Ureter (tissue), 1 donor: ENCODE measurements around the gene CBLL1. TPM values are rescaled to one million over a fixed set of nuclear protein-coding genes. Genes with fewer than 3 reads are reported as not detected.

ENCODE experiments used
- DNase-seq: peaks from one replicate; pipeline ENCODE4 v3.0.0-alpha.2; 2020; ENCODE audit warnings: low spot score
- total RNA-seq: library from RNA; stranded (reverse); gene quantifications from one replicate; pipeline ENCODE4 v1.2.4, GENCODE V29; 2023
- donor health status: DM: yes; HTN: yes; CAD: no.

The CBLL1 gene
- total RNA-seq, 1 donor from 2014 or later = 29.0 TPM

DNA sequence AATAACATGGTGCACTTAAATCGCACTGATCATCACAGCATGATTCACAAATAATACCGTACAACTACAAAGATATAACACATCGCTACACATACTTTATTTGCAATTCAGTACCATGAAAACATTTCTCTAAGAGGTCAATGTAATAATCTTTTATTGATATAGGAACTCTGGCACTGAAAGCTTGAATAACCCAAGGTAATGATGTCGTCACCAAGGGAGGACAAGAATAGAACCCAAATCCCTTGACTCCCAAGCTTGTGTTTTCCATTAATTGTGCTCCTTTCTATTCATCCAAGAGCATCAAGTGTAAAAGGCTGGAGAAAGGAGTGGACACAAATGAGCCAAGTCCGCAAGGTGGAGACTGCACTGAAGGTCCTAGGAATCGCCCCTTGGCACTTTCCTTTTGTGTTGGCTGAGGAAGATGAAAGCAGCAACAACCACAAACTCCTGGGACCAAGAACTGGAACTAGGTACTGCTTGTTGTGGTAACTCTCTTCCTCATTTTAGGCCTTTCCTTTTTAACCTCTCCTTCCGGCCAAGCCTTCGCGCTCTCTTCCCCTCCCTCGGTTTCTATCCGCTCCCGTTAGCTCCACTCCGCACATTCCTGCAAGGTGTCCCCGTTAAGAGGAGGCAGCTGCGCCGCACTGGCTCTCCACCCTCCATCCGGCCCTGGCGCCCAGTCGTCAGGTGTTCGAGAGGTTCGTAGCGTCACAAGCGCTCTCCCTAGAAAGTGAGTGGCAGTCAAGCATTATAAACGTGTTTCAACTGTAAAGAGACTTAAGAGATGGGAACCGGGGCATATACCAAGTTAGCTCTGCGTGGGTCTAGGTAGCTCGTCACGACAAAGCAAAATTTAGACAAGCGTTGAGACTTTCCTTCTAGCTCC is 1.0 kb upstream of the CBLL1 start:
- DNase-seq = peak; percentile 57

DNA sequence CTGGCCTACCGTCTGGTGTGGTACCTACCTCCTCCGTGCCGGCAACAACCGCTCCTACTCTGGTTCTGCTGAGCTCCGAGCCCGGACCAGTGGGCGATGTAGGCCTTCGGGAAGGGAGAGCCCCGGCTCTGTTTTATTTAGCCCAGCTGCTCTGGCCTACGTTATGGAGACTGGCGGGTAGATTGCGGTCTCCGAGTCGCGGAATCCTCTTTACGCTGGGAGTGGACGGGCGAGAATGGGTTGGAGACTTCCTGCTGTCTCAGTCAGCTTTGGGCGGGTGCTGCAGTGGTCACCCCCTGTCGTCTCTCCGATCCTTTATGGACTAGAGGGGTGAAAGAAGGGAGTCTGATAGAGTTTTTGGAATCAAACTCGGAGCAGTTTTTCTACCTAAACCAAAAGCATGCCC is 406 bp downstream of the CBLL1 start:
- DNase-seq = no peak

DNA sequence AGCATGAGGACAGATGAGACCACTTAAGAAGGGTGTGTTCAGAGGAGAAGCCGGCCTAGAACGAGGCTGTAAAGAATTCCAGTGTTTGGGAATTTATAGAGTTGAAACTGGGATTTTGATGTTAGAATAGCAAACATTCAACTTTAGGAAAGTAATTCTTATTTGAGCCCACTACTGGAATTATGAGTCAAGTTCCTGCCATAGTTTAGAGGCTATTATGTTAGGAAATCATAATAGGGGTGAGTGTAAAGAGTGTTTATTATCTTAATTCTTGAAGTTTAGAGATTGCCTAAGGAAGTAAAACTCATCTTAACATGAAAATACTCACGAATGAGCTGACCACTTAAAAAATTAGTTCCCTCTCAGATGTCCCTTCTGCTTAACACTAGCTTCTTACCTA is 2.1 kb downstream of the CBLL1 start:
- no peak for DNase-seq

DNA sequence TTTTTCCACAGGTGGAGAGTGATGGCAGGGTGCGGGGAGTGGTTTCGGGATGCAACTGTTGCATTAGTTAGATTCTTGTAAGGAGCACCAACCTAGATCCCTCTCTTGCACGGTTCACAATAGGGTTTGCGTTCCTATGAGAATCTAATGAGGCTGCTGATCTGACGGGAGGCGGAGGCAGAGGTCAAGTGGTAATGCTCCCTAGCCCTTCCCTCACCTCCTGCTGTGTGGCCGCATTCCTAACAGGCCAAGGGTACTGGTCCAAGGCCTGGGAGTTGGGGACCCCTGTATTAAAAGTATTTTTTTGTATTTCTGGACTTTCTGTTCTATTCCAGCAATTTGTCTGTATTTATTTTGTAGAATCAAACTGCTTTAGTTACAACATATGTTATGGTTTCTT is 7.2 kb downstream of the CBLL1 start:
- DNase-seq = no peak

DNA sequence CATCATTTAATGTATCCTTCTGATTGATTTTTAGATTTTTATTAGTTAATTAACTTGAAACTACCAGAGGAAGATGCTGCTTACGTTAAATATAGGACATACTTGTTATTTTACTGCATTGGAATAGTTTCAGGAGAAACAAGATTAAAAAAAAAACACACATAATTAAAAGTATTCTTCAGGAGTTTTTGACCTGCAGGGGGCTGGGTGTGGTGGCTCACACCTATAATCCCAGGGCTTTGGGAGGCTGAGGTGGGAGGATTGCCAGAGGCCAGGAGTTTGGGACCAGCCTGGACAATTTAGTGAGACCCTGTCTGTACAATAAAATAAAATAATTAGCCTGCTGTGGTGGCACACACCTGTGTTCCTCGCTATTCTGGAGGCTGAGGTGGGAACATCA is 10.7 kb downstream of the CBLL1 start:
- no peak for DNase-seq

DNA sequence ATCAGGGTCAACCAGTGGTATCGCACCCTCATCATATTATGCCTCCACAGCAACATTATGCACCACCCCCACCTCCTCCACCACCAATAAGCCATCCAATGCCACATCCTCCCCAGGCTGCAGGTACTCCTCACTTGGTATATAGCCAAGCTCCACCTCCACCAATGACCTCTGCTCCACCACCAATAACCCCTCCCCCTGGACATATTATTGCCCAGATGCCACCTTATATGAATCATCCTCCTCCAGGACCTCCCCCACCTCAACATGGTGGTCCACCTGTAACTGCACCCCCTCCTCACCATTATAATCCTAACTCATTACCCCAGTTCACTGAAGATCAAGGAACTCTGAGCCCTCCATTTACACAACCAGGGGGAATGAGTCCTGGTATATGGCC is 14.7 kb downstream of the CBLL1 start:
- DNase-seq = no peak

DNA sequence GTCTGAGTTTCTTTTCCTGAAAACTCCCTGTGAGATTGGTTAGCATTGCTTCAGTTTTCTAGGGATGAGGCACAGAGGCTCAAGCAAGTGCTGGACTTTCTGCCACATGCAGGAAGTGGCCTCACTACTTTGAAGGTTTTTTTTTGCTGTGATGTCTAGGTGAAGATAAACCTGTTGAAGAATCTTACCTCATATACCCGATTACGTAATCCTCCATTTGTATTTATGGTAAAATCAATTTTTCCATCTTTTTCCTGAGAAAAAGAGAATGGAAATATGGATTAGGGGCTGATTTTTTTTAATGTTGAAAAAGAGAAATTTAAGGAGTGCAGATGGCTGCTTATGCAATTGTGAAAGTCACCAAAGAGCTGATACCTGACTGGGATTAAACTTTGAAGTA is 23.4 kb downstream of the CBLL1 start:
- no peak for DNase-seq

DNA sequence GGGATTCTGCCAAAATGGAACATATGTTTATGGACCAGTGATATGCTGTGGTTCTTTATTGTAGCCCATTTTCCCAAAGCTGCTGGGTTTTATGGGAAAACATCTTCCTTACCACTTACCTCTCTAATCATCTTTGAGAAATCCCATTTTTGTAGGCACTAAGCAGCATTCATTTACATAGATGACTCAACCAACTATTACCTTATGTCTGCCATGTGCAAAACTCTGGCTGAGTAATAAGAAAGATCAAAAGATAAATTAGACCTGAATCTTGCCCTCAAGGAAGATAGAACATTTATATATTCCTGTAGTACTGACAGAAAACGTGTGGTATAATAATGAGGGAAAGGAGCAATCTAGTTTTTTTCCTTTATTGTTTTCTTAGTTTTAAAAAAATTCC is 24.3 kb downstream of the CBLL1 start:
- DNase-seq = no peak

DNA sequence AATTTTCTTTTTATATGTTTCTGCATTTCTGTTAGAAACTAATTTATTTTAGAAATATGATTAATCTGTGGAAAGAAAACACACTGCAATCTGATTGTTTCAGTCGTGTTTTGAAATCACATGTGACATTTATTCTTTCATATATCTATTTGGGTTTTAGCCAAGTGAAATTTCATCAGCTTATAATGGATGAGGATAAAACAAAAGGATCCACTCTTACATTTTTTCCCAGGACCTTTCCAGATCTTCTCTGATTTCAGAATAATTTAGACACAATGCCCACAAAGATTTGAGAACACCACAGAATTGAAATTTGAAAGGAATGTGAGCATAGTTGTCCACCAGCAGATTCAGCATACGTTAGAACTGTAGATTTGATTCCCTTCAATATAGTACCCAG is 29.1 kb downstream of the CBLL1 start:
- no peak for DNase-seq

DNA sequence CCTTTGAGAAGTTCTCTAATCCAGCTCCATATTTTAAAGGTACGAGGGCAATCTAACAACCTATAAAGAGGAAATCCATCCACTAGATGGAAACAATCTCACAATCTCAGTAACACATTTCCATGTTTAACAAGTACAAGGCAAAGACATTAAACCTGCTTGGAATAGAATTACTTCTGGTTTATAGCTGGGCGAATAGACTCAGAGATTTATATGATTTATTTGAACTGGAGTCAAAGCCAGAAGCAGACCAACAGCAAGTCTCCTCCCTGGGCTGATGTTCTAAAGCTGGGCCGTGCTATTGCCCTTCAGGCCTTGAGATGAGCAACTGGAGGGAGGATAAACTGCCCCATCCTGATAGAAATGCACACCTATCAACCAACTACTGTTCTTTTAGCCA is 33.8 kb downstream of the CBLL1 start:
- no peak for DNase-seq

DNA sequence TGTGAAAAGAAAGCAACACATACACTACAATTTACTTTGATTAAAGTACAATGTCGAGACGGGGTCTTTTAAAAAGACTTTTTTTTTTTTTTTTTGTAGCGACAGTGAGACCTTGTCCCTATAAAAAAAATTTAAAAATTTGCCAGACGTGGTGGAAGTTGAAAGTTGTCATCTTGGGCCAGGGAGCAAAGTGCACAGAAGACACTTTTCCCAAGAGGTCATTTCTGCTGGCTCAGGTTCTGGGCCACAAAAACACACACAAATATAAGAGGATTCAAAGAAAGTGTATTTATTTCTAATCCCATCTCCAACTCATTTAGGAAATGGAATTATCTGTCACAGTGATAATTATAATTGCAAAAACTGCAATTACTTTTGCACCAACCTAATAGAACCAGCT is 34.3 kb downstream of the CBLL1 start:
- no peak for DNase-seq

DNA sequence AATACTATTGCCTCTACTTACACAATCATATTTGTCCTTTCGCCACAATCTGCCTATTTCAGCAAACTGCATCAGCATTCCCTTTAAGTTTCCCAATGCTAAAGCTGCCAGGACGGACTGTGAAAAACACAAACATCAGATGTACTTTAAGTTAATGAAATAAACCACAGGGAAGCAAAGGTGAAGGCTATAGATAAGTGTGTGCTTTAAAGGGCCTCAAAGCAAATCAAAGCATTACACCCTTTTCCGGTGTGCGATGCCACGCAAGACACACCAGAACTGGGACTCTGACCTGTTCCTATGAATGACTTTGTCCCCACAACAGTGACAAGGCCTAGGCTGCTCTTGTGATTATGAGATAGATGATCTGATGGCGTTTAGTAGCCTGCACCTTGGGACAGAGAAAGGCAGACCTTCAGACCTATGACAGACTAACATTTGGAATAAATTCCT is 35.7 kb downstream of the CBLL1 start:
- DNase-seq = no peak

DNA sequence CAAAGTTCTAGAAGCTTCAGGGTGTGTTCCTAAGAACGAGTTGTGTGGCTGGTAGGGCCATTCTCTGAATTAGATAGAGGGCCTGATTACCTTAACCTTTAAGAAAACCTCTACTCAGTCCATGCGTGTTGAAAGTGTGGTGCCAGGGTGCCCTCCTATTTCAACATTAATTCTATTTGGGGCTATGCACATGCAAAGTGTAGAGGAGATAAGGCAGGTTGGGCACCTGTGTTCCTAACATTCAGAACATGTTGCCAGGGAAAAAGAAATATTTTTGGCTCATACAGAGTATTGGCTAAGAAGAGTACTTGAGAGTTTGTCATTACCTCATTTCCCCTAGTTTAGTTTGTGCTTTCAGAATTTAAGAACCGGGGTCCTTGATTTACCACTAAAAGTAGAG is 38.4 kb downstream of the CBLL1 start:
- DNase-seq = no peak

DNA sequence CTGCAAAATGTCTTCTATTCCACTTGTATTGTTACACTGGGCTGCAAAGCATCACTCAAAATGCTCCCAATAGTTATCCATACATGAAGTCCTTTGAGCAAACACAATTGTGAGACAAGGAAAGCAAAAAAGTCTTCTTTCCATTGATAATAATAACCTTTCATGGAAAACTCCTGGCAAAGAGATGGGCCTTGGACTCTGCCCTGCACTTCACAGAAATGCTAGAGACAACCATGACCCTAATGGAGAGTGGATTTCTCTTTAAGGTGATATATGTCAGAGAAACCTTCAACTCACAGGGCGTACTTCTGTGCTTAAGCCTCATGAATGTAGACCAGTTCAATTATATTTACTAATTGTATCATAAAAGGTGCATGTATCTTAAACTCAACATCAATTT is 39.7 kb downstream of the CBLL1 start:
- DNase-seq = no peak

DNA sequence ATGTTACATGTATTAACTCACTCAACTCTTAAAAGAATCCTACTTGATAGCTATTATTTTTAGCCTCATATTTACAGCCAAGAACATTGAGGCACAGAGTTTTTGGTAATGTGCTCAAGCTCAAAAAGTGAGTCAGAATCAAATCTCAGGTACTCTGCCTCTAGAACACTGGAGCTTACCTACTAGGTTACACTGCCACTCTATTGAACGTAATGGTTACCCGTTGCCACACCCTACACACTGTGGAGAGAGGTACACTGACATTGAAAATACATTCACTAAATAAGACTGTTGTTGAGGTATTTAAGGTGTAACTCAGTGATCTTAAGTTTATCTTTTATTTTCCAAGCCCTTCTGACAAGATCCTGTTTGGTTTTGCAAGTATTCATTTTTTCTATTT is 41.2 kb downstream of the CBLL1 start:
- no peak for DNase-seq

DNA sequence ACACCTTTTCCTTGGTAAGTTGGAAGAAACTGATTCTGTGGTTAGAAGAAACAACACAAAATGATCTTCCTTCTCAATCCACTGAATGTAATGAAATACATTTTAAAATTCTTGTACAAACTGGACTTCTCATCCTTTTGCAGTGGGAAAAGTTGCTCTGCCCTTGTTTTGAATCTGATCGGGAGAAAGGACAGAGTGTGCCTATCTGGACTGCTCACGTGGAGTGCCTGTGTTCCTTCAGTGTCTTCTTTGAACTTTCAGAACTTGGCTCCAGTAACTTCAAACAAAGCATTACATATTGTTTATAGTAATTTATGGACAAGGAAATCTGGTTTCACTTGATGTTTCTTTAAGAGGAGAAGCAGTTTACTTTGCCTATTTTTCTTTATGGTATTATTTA is 42.0 kb downstream of the CBLL1 start:
- DNase-seq = no peak

DNA sequence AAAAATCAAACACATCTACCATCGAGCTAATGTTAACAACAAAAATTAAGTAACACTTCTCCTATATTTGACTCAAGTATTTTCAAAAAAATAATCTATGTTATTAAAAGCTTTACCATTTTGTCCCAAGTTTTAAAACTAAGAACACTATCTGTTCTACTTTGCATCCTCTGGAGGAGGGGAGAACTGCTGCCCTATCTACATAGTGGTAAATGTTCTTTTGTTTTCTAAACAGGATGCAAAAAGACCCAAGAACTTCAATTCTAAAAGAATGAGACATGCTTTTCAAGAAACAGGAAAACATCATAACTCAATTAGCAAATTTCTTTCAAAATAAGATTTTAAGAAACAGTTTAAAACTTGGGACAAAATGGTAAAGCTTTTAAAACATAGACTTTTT is 44.3 kb downstream of the CBLL1 start:
- no peak for DNase-seq

DNA sequence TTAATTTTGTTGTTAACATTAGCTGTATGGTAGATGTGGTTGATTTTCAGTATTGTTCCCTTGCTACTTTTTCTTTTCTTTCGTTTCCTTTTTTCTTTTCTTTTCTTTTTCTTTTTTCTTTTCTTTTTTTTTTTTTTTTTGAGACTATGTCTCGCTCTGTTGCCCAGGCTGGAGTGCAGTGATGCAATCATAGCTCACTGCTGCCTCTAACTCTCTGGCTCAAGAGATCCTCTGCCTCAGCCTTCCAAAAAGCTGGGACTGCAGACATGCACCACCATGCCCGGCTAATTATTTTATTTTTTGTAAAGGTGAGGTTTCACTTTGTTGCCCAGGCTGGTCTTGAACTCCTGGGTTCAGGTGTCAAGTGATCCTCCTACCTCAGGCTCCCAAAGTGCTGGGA is 44.7 kb downstream of the CBLL1 start:
- DNase-seq = no peak

DNA sequence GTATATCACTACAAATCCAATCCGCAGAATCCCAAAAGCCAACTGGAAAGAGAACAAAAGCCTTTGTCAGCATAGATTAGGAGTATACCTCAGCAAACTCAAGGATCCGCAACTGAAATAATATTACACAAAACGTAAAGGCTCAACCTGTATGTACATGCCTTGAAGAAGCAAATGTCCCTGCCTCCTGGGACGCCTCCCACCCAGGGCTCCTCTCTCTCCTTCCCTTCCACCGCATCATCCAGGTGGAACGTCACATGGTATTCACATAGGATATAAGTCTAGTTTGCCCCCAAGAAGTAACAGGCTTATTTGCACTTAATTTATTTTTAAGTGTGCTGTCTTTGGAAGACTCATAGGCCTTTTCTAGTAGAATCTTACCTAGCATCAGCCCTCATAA is 45.7 kb downstream of the CBLL1 start:
- DNase-seq = no peak

DNA sequence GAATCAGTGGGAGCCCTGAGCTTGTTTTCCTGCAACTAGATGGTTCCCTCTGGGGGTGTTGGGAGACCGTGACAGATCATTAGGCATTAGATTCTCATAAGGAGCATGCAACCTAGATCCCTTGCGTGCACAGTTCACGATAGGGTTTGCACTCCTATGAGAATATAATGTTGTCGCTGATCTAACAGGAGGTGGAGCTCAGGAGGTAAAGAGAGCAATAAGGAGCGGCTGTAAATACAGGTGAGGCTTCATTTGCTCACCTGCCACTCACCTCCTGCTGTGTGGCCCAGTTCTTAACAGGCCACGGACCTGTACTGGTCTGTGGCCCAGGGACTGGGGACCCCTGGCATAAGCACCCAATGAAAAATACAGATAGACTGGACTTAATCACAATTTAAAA is 48.4 kb downstream of the CBLL1 start:
- DNase-seq = no peak

DNA sequence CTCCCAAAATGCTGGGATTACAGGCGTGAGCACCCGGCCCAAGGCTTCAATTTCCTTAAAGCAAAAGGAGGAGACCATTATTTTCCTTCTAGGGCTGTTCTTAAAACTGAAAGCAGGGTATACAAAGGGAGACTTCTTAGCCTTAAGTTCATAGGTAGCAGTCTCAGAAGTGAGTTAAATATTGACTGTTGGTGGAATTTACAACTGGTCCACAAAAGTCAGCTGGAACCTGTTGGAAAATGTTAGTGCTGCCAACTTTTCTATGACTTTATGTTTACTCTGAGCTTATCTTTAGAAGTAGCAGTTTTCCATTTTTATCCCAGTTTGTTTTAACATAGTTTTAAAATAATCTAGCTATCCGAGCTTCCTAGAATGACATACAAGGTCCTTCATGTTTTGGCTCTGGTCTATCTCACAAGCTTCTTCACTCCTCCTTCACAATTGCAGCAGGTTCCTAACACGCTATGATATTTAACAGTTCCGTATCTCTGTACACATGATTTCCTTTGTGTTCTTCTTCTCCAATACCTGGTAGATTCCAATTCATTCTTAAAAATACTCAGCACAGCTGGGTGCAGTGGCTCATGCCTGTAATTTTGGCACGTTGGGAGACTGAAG is 55.8 kb downstream of the CBLL1 start:
- DNase-seq = no peak

DNA sequence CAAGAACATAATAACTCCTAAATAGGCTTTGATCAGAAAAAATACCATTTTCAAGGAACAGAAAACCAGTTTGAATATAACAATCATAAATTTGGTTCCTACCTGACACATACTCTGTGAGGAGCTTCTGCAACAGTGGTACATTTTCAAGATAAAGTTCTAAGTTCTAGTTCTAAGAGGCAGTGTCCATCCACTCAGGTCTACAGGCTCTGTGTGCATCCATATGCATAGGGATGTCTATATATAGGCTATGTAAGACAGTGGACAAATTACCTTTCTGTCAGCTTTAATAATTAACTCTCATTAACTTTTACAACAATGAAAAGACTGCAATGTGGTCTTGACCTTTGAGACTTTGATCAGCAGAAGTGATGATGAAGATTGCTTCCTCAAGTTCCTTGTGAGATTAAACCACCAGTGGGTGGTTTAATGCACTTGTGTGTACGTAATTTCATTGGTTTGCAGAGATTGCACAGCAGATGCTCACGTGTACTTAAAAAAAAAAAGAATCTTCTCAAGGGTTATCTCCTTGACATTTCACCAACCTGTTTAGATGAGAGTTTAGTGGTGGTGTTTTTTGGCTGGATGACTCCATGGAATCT is 59.2 kb downstream of the CBLL1 start, which contains the start of gene SLC26A3:
TSS of gene SLC26A3 (minus strand) at position 215 of the 602 bp plus-strand sequence. CDS start 8,714 bp downstream, outside the sequence.
- DNase-seq = no peak

DNA sequence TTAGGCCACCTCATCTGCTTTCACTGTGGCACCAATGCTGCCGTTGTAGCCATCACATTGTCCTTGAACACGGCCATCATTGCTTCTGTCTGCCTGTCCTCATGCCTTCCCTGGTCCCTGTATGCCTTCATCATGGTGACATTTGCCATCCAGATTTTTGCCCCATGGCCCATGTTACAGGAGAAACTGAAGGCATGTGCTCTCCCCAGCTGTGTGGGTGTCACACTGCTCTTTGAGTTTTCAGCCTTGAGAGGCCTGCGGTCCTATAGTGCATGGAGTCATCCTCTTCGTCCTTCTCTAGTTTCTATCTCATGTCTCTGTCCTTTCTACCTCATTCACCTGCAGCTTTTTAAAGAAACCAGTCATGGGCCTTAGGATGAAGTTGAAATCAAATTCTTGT is 65.2 kb downstream of the CBLL1 start:
- no peak for DNase-seq
